Pancreas (tissue), 10 donors: ENCODE data around the gene TLNRD1. TPM values are rescaled to one million over a fixed set of nuclear protein-coding genes. Genes with fewer than 3 reads are reported as not detected.
A peak's percentile ranks its signal among the peaks of the same experiment; 100 is the strongest.

ENCODE experiments used
- ATAC-seq, 4 donors: fragments of 200-7000 bp; cut with Tn5 transposase; one replicate each; pipeline versions ENCODE4 v1.8.0 to v1.9.1; 2020; ENCODE audit warnings: mild to moderate bottlenecking in 4 of 4, moderate library complexity in 4 of 4
- DNase-seq, 6 donors: peaks; one replicate each; pipeline ENCODE4 v3.0.0-alpha.2; 2020
- FAIRE-seq: peaks from 2 replicates; lab custom pipeline; 2012; peaks lifted over from hg19 to GRCh38; lab: Jason Lieb, UNC
- H3K27ac ChIP-seq, 4 donors: fragments of 200-600 bp; sonication (generic); 1 replicate in 3 of 4; 2 replicates in 1 of 4; pipeline versions ENCODE4 v1.5.0 to v1.8.0; 2020
- H3K27me3 ChIP-seq, 4 donors: fragments of 200-600 bp; one replicate each; pipeline ENCODE4 v1.8.0; 2021
- H3K36me3 ChIP-seq, 3 donors: fragments of 200-600 bp; sonication (generic) in 1 of 3; one replicate each; pipeline versions ENCODE4 v1.5.0 to v1.8.0; 2020 to 2021
- H3K4me1 ChIP-seq, 3 donors: fragments of 200-600 bp; one replicate each; pipeline ENCODE4 v1.8.0; 2021
- H3K4me3 ChIP-seq, 4 donors: fragments of 200-600 bp; sonication (generic) in 2 of 4; one replicate each; pipeline versions ENCODE4 v1.5.0 to v1.8.0; 2020 to 2021
- H3K9me3 ChIP-seq, 4 donors: fragments of 200-600 bp; one replicate each; pipeline ENCODE4 v1.8.0; 2021
- CTCF ChIP-seq, 4 donors: fragments of 200-600 bp; sonication (generic) in 3 of 4; IDR thresholded peaks; one replicate each; pipeline versions ENCODE4 v1.5.0 to v1.8.0; 2021; ENCODE audit warnings: antibody characterized with exemption in 4 of 4
- WGBS, 2 donors: extraction: QIAGEN DNeasy Blood & Tissue Kit; methylation state at CpG; one replicate each; pipeline ENCODE4 v1.1.7; 2013; 5-methylcytosine and 5-hydroxymethylcytosine counted together
- intact Hi-C, 3 donors: fragments of 100-400 bp; cut with DNase I; formaldehyde crosslinking; loops; one replicate each; pipeline versions ENCODE4 v1.11.1 to v1.14.2; 2022
- polyA plus RNA-seq, 2 donors: library from polyadenylated mRNA; stranded (reverse); fragments of 200-250 nt; gene quantifications; one replicate each; pipeline ENCODE4 v1.2.3, GENCODE V29; 2013
- total RNA-seq, 6 donors: library from RNA; stranded (reverse); fragmentation: NEBNext Ultra II Directional in 4 of 6; extraction: Animal tissue kit (Norgen Biotek cat#: 25700) in 4 of 6; gene quantifications; one replicate each; pipeline versions ENCODE4 v1.2.1 to v1.2.4, GENCODE V29; 2021 to 2023
- donor health status: healthy with polysubstance abuse.
- donor health status: DM: no; HTN: no; CAD: no; lungs with moderate emphysema.
- donor health status: DM: no; HTN: no; CAD: no.
- donor health status: control.
- donor health status: control.
- donor health status: Bipolar disorder and iron deficiency.
- donor health status: DM: yes; HTN: yes; CAD: no.
- donor health status: DM: no; HTN: no; CAD: no.
- donor health status: DM: no; HTN: no; CAD: no.
- donor health status: DM: yes; HTN: yes; CAD: no.

Gene TLNRD1
- total and polyA plus RNA-seq, 8 donors: 3.1 to 13.5 (median 8.8) TPM

- DNase-seq: no peak
These were observed 33.3 kb upstream of the TLNRD1 start for GRCh38 chr15:80967451-80967850.

GRCh38 chr15:80967991-80968510 lies 32.7 kb upstream of the TLNRD1 start:
- ATAC-seq: no peak
- no peak for TF ChIP-seq CTCF (IDR thresholded peaks at IDR 0.05)
- intact Hi-C loops: no loop called here

More at GRCh38 chr15:80967451-80967850, 33.3 kb upstream of the TLNRD1 start:
- no peak for TF ChIP-seq CTCF (IDR thresholded peaks at IDR 0.05)
- Histone ChIP-seq H3K9me3 (no peaks in the 10 kb centered on the region), H3K27me3 (no peaks in the 10 kb centered on the region), H3K36me3 (no peaks in the 10 kb centered on the region), H3K4me3 (no peak overlapping the region), H3K27ac (no peak overlapping the region), H3K4me1 (no peaks in the 10 kb centered on the region)
- WGBS, 2 donors: 74 to 75% methylated on average over 3 of the region's 3 CpGs
- FAIRE-seq (no peak), ATAC-seq (peak in 1 of 4 donors; percentile 32)
- intact Hi-C loops: no loop called here

GRCh38 chr15:80969316-80969715 lies 31.4 kb upstream of the TLNRD1 start:
- TF ChIP-seq CTCF (IDR thresholded peaks at IDR 0.05): no peak
- Histone ChIP-seq H3K36me3 (no peaks in the 10 kb centered on the region), H3K9me3 (no peaks in the 10 kb centered on the region), H3K4me1 (no peaks in the 10 kb centered on the region), H3K4me3 (no peak overlapping the region), H3K27me3 (no peaks in the 10 kb centered on the region), H3K27ac (no peak overlapping the region)
- FAIRE-seq (no peak), ATAC-seq (no peak), DNase-seq (no peak)
- intact Hi-C loops: no loop called here
- 80 to 87% methylated on average over 7 of the region's 7 CpGs for WGBS, 2 donors

More at GRCh38 chr15:80967991-80968510, 32.7 kb upstream of the TLNRD1 start:
- FAIRE-seq (no peak), DNase-seq (no peak)
- Histone ChIP-seq H3K4me1 (no peaks in the 10 kb centered on the region), H3K36me3 (no peaks in the 10 kb centered on the region), H3K4me3 (no peak overlapping the region), H3K9me3 (no peaks in the 10 kb centered on the region), H3K27ac (no peak overlapping the region), H3K27me3 (no peaks in the 10 kb centered on the region)
- 96 to 97% methylated on average over 4 of the region's 4 CpGs for WGBS, 2 donors

- peak in 2 of 6 donors; percentile 14 to 55 for DNase-seq
- Histone ChIP-seq H3K27ac (no peak overlapping the region), H3K36me3 (no peaks in the 10 kb centered on the region), H3K4me1 (no peaks in the 10 kb centered on the region), H3K27me3 (no peaks in the 10 kb centered on the region), H3K9me3 (no peaks in the 10 kb centered on the region), H3K4me3 (no peak overlapping the region)
- intact Hi-C loops: loop anchor here in 1 of 3 donors (10.0 kb wide), 3 partner anchors 185 to 515 kb away; no protein-coding TSS in a partner anchor
- 51 to 56% methylated on average over 12 of the region's 12 CpGs for WGBS, 2 donors
- ATAC-seq: peak; percentile 56 to 93 (median 85)
- FAIRE-seq: no peak
- peak; percentile 69 to 85 (median 80) for TF ChIP-seq CTCF (IDR thresholded peaks at IDR 0.05)
These were observed 30.6 kb upstream of the TLNRD1 start for GRCh38 chr15:80970018-80970657.

- H3K4me3 ChIP-seq: no peak overlapping the region
- no peaks in the 10 kb centered on the region for H3K27me3 ChIP-seq
- H3K4me1 ChIP-seq: no peaks in the 10 kb centered on the region
- H3K27ac ChIP-seq: no peak overlapping the region
- no peaks in the 10 kb centered on the region for H3K9me3 ChIP-seq
- no peaks in the 10 kb centered on the region for H3K36me3 ChIP-seq
- ATAC-seq (no peak), DNase-seq (no peak), FAIRE-seq (no peak)
- intact Hi-C loops: loop anchor here in 1 of 3 donors (10.0 kb wide), 3 partner anchors 186 to 516 kb away; no protein-coding TSS in a partner anchor
- TF ChIP-seq CTCF (IDR thresholded peaks at IDR 0.05): no peak
- WGBS, 2 donors: 77 to 78% methylated on average over 3 of the region's 3 CpGs
These were observed 30.1 kb upstream of the TLNRD1 start for GRCh38 chr15:80970658-80971057.
